GM12878 (cell line): Measurements from ENCODE around the gene ATG4A. TPM values are rescaled to one million over a fixed set of nuclear protein-coding genes. Genes with fewer than 3 reads are reported as not detected.

ENCODE experiments used
- ATAC-seq: fragments of 200-7000 bp; cut with Tn5 transposase; 3 replicates; pipeline ENCODE4 v1.9.1; 2020; ENCODE audit warnings: mild to moderate bottlenecking, moderate library complexity
- BruUV-seq: library from RNA; stranded (reverse); fragments of 400-500 nt; replicated peaks from 2 replicates; lab custom pipeline; 2021; lab: Mats Ljungman, UMichigan
- CTCF ChIA-PET: fragments of 300-600 bp; sonication (Branson Sonifier 250); formaldehyde crosslinking; extraction: SDS; loops from one replicate; lab custom pipeline; 2021; ENCODE audit warnings: inconsistent platforms; lab: Yijun Ruan, JAX
- POLR2A ChIA-PET: fragments of 350-600 bp; formaldehyde crosslinking; extraction: SDS; loops from one replicate; lab custom pipeline; 2021; ENCODE audit warnings: inconsistent platforms; lab: Charles Lee
- RAD21 ChIA-PET: fragments of 300-600 bp; sonication (Branson Sonifier 250); formaldehyde crosslinking; loops from one replicate; lab custom pipeline; 2023; ENCODE audit warnings: antibody characterized with exemption; ENCODE audit not compliant: unreplicated experiment; lab: Charles Lee
- SMC1A ChIA-PET: fragments of 300-600 bp; sonication (Branson Sonifier 250); formaldehyde crosslinking; loops from one replicate; lab custom pipeline; 2023; ENCODE audit not compliant: unreplicated experiment, uncharacterized antibody; lab: Charles Lee
- DNase-seq: peaks from one replicate; pipeline ENCODE4 v3.0.0-alpha.2; 2011; ENCODE audit warnings: low read depth, low spot score
- FAIRE-seq: peaks from 3 replicates; lab custom pipeline; 2011; peaks lifted over from hg19 to GRCh38; lab: Jason Lieb, UNC
- H2AFZ ChIP-seq: 2 replicates; pipeline ENCODE4 v1.6.0; 2011; ENCODE audit warnings: low read depth, low read length, control low read depth; ENCODE audit not compliant: control insufficient read depth
- H3K27ac ChIP-seq: 2 replicates; pipeline ENCODE4 v1.5.1; 2011; ENCODE audit warnings: control low read depth; ENCODE audit not compliant: control insufficient read depth, insufficient read depth
- H3K27me3 ChIP-seq, 2 experiments: replicated peaks in 1 of 2; 2 replicates each; pipeline versions ENCODE4 v1.6.0 to v1.6.1; 2011; ENCODE audit warnings: low read length in 1 of 2; ENCODE audit not compliant: control insufficient read depth in 2 of 2, insufficient read depth in 2 of 2
- H3K36me3 ChIP-seq, 2 experiments: 2 replicates each; pipeline ENCODE4 v1.5.1; 2011; ENCODE audit warnings: low read length in 1 of 2; ENCODE audit not compliant: control insufficient read depth in 2 of 2, insufficient read depth in 2 of 2
- H3K4me1 ChIP-seq: 2 replicates; pipeline ENCODE4 v1.6.1; 2011; ENCODE audit warnings: mild to moderate bottlenecking, low read length, moderate library complexity, mixed read lengths; ENCODE audit not compliant: control insufficient read depth, insufficient read depth
- H3K4me2 ChIP-seq: 2 replicates; pipeline ENCODE4 v1.6.0; 2011; ENCODE audit warnings: control low read depth; ENCODE audit not compliant: control insufficient read depth, insufficient read depth
- H3K4me3 ChIP-seq: fragments of 200-600 bp; sonication (generic); 2 replicates; pipeline ENCODE4 v1.5.1; 2016
- H3K79me2 ChIP-seq: 2 replicates; pipeline ENCODE4 v1.6.0; 2011; ENCODE audit warnings: low read length; ENCODE audit not compliant: control insufficient read depth, insufficient read depth
- H3K9ac ChIP-seq: 2 replicates; pipeline ENCODE4 v1.8.0; 2011; ENCODE audit warnings: low read length, control low read depth, mixed read lengths; ENCODE audit not compliant: control insufficient read depth, insufficient read depth
- H3K9me3 ChIP-seq: replicated peaks from 3 replicates; pipeline ENCODE4 v1.5.1; 2011; ENCODE audit warnings: mild to moderate bottlenecking, low read length; ENCODE audit not compliant: control insufficient read depth, insufficient read depth
- H4K20me1 ChIP-seq: 2 replicates; pipeline ENCODE4 v1.6.0; 2011; ENCODE audit not compliant: control insufficient read depth, insufficient read depth
- BCL11A ChIP-seq: IDR thresholded peaks from 2 replicates; pipeline ENCODE4 v1.6.1; 2011; ENCODE audit warnings: low read depth, low read length
- BMI1 ChIP-seq: fragments of 450-650 bp; IDR thresholded peaks from 2 replicates; pipeline ENCODE4 v1.6.1; 2016; ENCODE audit warnings: mild to moderate bottlenecking, moderate library complexity, borderline replicate concordance
- CREB1 ChIP-seq: IDR thresholded peaks from 2 replicates; pipeline ENCODE4 v1.6.1; 2012; ENCODE audit warnings: low read depth, mild to moderate bottlenecking, inconsistent platforms
- CTCF ChIP-seq, 3 experiments: IDR thresholded peaks in 2 of 3; conservative IDR thresholded peaks in 1 of 3; 2 replicates each; pipeline ENCODE4 v1.5.1; 2011; ENCODE audit warnings: low read depth in 3 of 3, low read length in 3 of 3, mild to moderate bottlenecking in 3 of 3, control low read depth in 2 of 3, moderate library complexity in 2 of 3, inconsistent platforms in 1 of 3, mixed read lengths in 1 of 3; ENCODE audit not compliant: control insufficient read depth in 2 of 3, insufficient read depth in 1 of 3; ENCODE audit errors: extremely low read depth in 1 of 3
- E2F8 ChIP-seq: fragments of 450-650 bp; IDR thresholded peaks from 2 replicates; pipeline ENCODE4 v1.6.1; 2018; ENCODE audit warnings: mild to moderate bottlenecking, low read depth, moderate library complexity; ENCODE audit not compliant: partially characterized antibody
- IRF5 ChIP-seq: fragments of 450-650 bp; IDR thresholded peaks from 2 replicates; pipeline ENCODE4 v1.6.1; 2017; ENCODE audit warnings: borderline replicate concordance
- LARP7 ChIP-seq: fragments of 450-650 bp; IDR thresholded peaks from 2 replicates; pipeline ENCODE4 v1.6.1; 2017; ENCODE audit warnings: mild to moderate bottlenecking
- MLLT1 ChIP-seq: fragments of 450-650 bp; IDR thresholded peaks from 2 replicates; pipeline ENCODE4 v1.6.1; 2016; ENCODE audit warnings: mild to moderate bottlenecking
- MTA3 ChIP-seq: IDR thresholded peaks from 2 replicates; pipeline ENCODE4 v1.6.1; 2012; ENCODE audit warnings: low read length, inconsistent platforms, borderline replicate concordance
- POLR2A ChIP-seq: IDR thresholded peaks from 2 replicates; pipeline ENCODE4 v1.6.1; 2011; ENCODE audit warnings: low read depth, mild to moderate bottlenecking, low read length
- SIN3A ChIP-seq: IDR thresholded peaks from 2 replicates; pipeline ENCODE4 v1.6.1; 2012; ENCODE audit warnings: low read depth, low read length, improper control_type of control experiment
- SP1 ChIP-seq: IDR thresholded peaks from one replicate; pipeline ENCODE4 v1.6.1; 2011; ENCODE audit warnings: low read depth, low read length
- SPI1 ChIP-seq: IDR thresholded peaks from 2 replicates; pipeline ENCODE4 v1.6.1; 2011; ENCODE audit warnings: low read depth, mild to moderate bottlenecking, low read length, moderate library complexity, borderline replicate concordance; ENCODE audit not compliant: insufficient read depth
- SREBF1 ChIP-seq: IDR thresholded peaks from 2 replicates; pipeline ENCODE4 v1.6.1; 2012; ENCODE audit warnings: mild to moderate bottlenecking, low read length
- ZNF384 ChIP-seq: IDR thresholded peaks from 2 replicates; pipeline ENCODE4 v1.6.1; 2012; ENCODE audit warnings: low read depth, mild to moderate bottlenecking, low read length, improper control_type of control experiment, borderline replicate concordance
- WGBS: methylation state at CpG from one replicate; pipeline ENCODE4 v1.1.6; 2016; ENCODE audit warnings: low lambda C conversion rate; ENCODE audit not compliant: insufficient replicate concordance, insufficient coverage; ENCODE audit errors: missing lambda C conversion rate; 5-methylcytosine and 5-hydroxymethylcytosine counted together
- in situ Hi-C: fragments of 300-500 bp; cut with MboI; formaldehyde crosslinking; loops from 9 replicates; pipeline ENCODE4 v1.14.3; 2018; ENCODE audit warnings: mixed read lengths
- intact Hi-C: fragments of 100-400 bp; cut with micrococcal nuclease; formaldehyde crosslinking; loops from one replicate; pipeline ENCODE4 v1.14.2; 2022; ENCODE audit not compliant: unreplicated experiment
- polyA plus RNA-seq, 11 experiments: library from polyadenylated mRNA; depleted of rRNA in 4 of 11; unstranded in 6 of 11; stranded (reverse) in 5 of 11; fragments of >200 nt; fragmentation: Nextera tagmentation in 4 of 11; fragmentation: Illumina TruSeq in 1 of 11; extraction: Ambion mirVana in 4 of 11; extraction: Trizol in 1 of 11; gene quantifications; 1 replicate in 1 of 11; 2 replicates in 10 of 11; pipeline versions ENCODE4 v1.2.1 to v1.2.3, GENCODE V29; 2011 to 2016; ENCODE audit warnings: inconsistent platforms in 2 of 11, missing spikeins in 2 of 11, low read depth in 1 of 11
- total RNA-seq, 4 experiments: library from RNA; depleted of rRNA in 3 of 4; stranded (reverse); fragments of >200 nt in 3 of 4; fragmentation: Illumina TruSeq in 1 of 4; extraction: Trizol in 1 of 4; gene quantifications; 2 replicates each; pipeline versions ENCODE4 v1.2.1 to v1.2.3, GENCODE V29; 2013 to 2021

Gene ATG4A
- total and polyA plus RNA-seq, 10 of the 15 experiments (the other 5 are each of a cell fraction or from before 2014, with no cell fraction given): 9.1 to 22.0 (median 15.5) TPM

GRCh38 chrX:108132876-108133275 lies 41.3 kb downstream of the ATG4A start:
- Histone ChIP-seq H3K27ac (no peak overlapping the region), H3K4me2 (no peak overlapping the region), H4K20me1 (no peaks in the 10 kb centered on the region), H2AFZ (no peak overlapping the region), H3K4me1 (no peaks in the 10 kb centered on the region), H3K36me3 (peaks cover 0 to 5% of the 10 kb centered on the region in 2 experiments; a peak in 3 of 4 replicates), H3K27me3 (no peaks in the 10 kb centered on the region), H3K9me3 (no peaks in the 10 kb centered on the region), H3K4me3 (no peak overlapping the region), H3K79me2 (no peaks in the 10 kb centered on the region), H3K9ac (no peak overlapping the region)
- ChIA-PET CTCF (no interaction called here), RAD21 (no interaction called here), POLR2A (no interaction called here), SMC1A (interaction anchor here (0.6 kb wide), 1 partner anchor 451 kb away, joined by 3 read pairs; no protein-coding TSS in a partner anchor)
- DNase-seq (no peak), FAIRE-seq (no peak), ATAC-seq (no peak)
- intact Hi-C loops: no loop called here
- no TSS peak for BruUV-seq
- WGBS: 34% methylated on average over 2 of the region's 2 CpGs
- in situ Hi-C loops: no loop called here
- TF ChIP-seq LARP7: no peak
- no peak for TF ChIP-seq POLR2A
- TF ChIP-seq MLLT1: no peak
- no peak for TF ChIP-seq SP1
- TF ChIP-seq CTCF (IDR thresholded peaks at IDR 0.05 in 2 of 3, conservative IDR thresholded peaks at IDR 0.05 in 1 of 3; ENCODE audit: control insufficient read depth in 2 of 3, extremely low read depth in 1 of 3, insufficient read depth in 1 of 3, low read depth in 3 of 3, low read length in 3 of 3): no peak
- TF ChIP-seq BCL11A: no peak
- no peak for TF ChIP-seq SIN3A
- no peak for TF ChIP-seq ZNF384
- TF ChIP-seq SPI1: no peak
- TF ChIP-seq MTA3: no peak
- no peak for TF ChIP-seq CREB1
- no peak for TF ChIP-seq SREBF1
- no peak for TF ChIP-seq IRF5
- no peak for TF ChIP-seq E2F8
- no peak for TF ChIP-seq BMI1
